ENCODE results near the gene RHOXF2B. TPM values are rescaled to one million over a fixed set of nuclear protein-coding genes. Genes with fewer than 3 reads are reported as not detected.

RHOXF2B gene
- not detected in 5 replicates for total RNA-seq (2022; extraction: Qiagen RNA extraction)

DNA sequence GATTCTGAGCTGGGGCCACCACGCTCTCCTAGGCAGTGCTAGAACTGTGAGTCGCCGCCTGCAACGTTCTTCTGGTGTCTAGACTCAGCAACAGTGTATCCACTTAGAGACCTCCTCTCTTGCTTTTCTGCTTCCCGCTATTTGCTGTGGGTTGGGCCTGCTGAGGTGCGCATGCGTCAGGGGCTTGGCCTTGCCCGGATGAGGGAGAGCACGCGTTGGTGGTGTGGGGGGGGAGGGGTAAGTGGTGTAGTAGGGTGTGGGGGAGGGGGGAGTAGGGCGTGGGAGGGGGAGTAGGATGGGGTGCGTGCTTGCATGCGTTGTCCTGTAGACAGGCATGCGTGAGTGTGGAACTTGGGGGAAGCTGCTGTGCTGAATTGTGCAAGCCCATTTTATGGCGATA is at the start of gene RHOXF2B:
Gene RHOXF2B (minus strand): TSS at position 101 of the 400 bp plus-strand sequence. CDS start 138 bp downstream, outside the sequence.

DNA sequence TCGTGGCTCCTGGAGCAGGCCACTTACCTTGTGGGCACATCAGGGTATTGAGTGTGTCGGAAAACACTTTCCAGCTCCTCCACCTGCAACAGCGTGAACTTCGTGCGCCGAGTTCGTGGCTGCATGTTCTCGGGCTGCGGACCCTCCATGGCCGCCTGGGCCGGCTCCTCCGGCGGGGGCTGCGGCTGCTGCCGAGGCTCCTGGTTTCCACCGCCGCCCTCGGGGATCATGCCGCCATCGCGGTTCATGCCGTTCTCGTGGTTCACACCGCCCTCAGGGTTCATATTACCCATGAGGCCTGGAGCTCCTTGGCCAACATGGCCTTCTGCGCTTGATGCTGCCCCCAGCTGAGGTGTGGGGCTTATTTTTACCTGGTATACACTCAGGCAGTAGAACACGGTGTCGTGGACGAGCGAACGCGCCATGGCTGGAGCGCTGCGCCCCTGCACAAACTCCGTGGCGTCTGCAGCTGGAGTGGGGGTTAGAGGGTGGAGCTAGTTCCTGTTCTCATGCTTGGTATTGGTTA is 38.0 kb upstream of the RHOXF2B start, which contains the start of gene RHOXF1:
Gene RHOXF1 (minus strand): TSS at position 476 of the 526 bp plus-strand sequence. CDS start 51 bp downstream, at position 425.

Other genes with a start within 250 kb of the RHOXF2B start
- gene UPF3B, start 224.7 kb downstream of the RHOXF2B start, total RNA-seq (2022; extraction: Qiagen RNA extraction): 17.3 to 23.5 TPM (median 18.9 TPM) in 5 replicates
- 27.9 to 31.5 TPM (median 30.4 TPM) in 5 replicates for gene RNF113A, start 206.0 kb downstream of the RHOXF2B start, total RNA-seq (2022; extraction: Qiagen RNA extraction)
- gene NDUFA1, start 205.9 kb downstream of the RHOXF2B start, total RNA-seq (2022; extraction: Qiagen RNA extraction): 230 to 315 TPM (median 247 TPM) in 5 replicates
- not detected in 5 replicates for gene AKAP14, start 181.8 kb downstream of the RHOXF2B start, total RNA-seq (2022; extraction: Qiagen RNA extraction)
- gene NKAP, start 133.9 kb downstream of the RHOXF2B start, total RNA-seq (2022; extraction: Qiagen RNA extraction): 6.9 to 7.8 TPM (median 7.1 TPM) in 5 replicates
- gene RHOXF1, start 38.2 kb upstream of the RHOXF2B start, total RNA-seq (2022; extraction: Qiagen RNA extraction): not detected in 5 replicates
- gene RHOXF2, start 80.9 kb upstream of the RHOXF2B start, total RNA-seq (2022; extraction: Qiagen RNA extraction): not detected in 5 replicates
- 8.1 to 12.4 TPM (median 10.9 TPM) in 5 replicates for gene ZBTB33, start 173.1 kb upstream of the RHOXF2B start, total RNA-seq (2022; extraction: Qiagen RNA extraction)
- 0.15 to 0.39 TPM (median 0.28 TPM) in 5 replicates for gene TMEM255A, start 233.8 kb upstream of the RHOXF2B start, total RNA-seq (2022; extraction: Qiagen RNA extraction)

Data from A549 treated with Mapracorat at 1 μM for 4 hours (cell line).